GM21576 (cell line): ENCODE measurements around the gene RAP1B.

Experiments
- ATAC-seq: cut with Tn5 transposase; IDR thresholded peaks from one replicate; pipeline ENCODE4 v1.9.1; 2021; ENCODE audit warnings: mild to moderate bottlenecking, moderate library complexity; ENCODE audit not compliant: unreplicated experiment

Gene RAP1B

GRCh38 chr12:68610370-68611093 is at the start of gene RAP1B:
RAP1B (plus strand) TSS chr12:68610899; CDS start chr12:68648725, 37,826 bp downstream.
- ATAC-seq: peak; percentile 75

GRCh38 chr12:68561830-68562229 is 48.9 kb upstream of the RAP1B start:
- ATAC-seq: no peak

GRCh38 chr12:68564166-68564565 is 46.5 kb upstream of the RAP1B start:
- ATAC-seq: no peak

GRCh38 chr12:68565391-68565903 is 45.3 kb upstream of the RAP1B start:
- ATAC-seq: no peak

- no peak for ATAC-seq
Measured at GRCh38 chr12:68568922-68569569, 41.7 kb upstream of the RAP1B start.

- ATAC-seq: no peak
Measured at GRCh38 chr12:68572661-68573060, 38.0 kb upstream of the RAP1B start.

GRCh38 chr12:68573406-68573805 is 37.3 kb upstream of the RAP1B start:
- ATAC-seq: no peak

- ATAC-seq: no peak
Measured at GRCh38 chr12:68577949-68578348, 32.8 kb upstream of the RAP1B start.

- no peak for ATAC-seq
Measured at GRCh38 chr12:68578765-68579164, 31.9 kb upstream of the RAP1B start.

- no peak for ATAC-seq
Measured at GRCh38 chr12:68579254-68579653, 31.4 kb upstream of the RAP1B start.

- ATAC-seq: no peak
Measured at GRCh38 chr12:68580911-68581310, 29.8 kb upstream of the RAP1B start.

- ATAC-seq: no peak
Measured at GRCh38 chr12:68581926-68582325, 28.8 kb upstream of the RAP1B start.

GRCh38 chr12:68585966-68586365 is 24.7 kb upstream of the RAP1B start:
- no peak for ATAC-seq

GRCh38 chr12:68587448-68587873 is 23.2 kb upstream of the RAP1B start:
- peak; percentile 69 for ATAC-seq

GRCh38 chr12:68589194-68589593 is 21.5 kb upstream of the RAP1B start:
- ATAC-seq: no peak

GRCh38 chr12:68591734-68592418 is 18.8 kb upstream of the RAP1B start:
- ATAC-seq: no peak

- no peak for ATAC-seq
Measured at GRCh38 chr12:68595241-68595640, 15.5 kb upstream of the RAP1B start.

- no peak for ATAC-seq
Measured at GRCh38 chr12:68601767-68602166, 8.9 kb upstream of the RAP1B start.

GRCh38 chr12:68602720-68603119 is 8.0 kb upstream of the RAP1B start:
- ATAC-seq: no peak

GRCh38 chr12:68608191-68608590 is 2.5 kb upstream of the RAP1B start:
- no peak for ATAC-seq

- no peak for ATAC-seq
Measured at GRCh38 chr12:68609998-68610369, 715 bp upstream of the RAP1B start.
